Tibial artery (tissue), 4 donors: Measurements from ENCODE around the gene ITGA2.
A peak's percentile ranks its signal among the peaks of the same experiment; 100 is the strongest.

Experiments
- DNase-seq, 2 donors: peaks; one replicate each; pipeline ENCODE4 v3.0.0-alpha.2; 2019
- H3K27ac ChIP-seq, 2 donors: fragments of 200-600 bp; sonication (generic) in 1 of 2; 1 replicate in 1 of 2; 2 replicates in 1 of 2; pipeline ENCODE4 v1.5.1; 2018 to 2019; ENCODE audit warnings: mild to moderate bottlenecking in 1 of 2
- H3K27me3 ChIP-seq, 2 donors: fragments of 200-600 bp; sonication (generic) in 1 of 2; one replicate each; pipeline versions ENCODE4 v1.5.1 to v1.6.0; 2016 to 2019
- H3K36me3 ChIP-seq, 3 donors: fragments of 200-600 bp; sonication (generic) in 2 of 3; one replicate each; pipeline ENCODE4 v1.5.1; 2016 to 2019; ENCODE audit warnings: mild to moderate bottlenecking in 2 of 3
- H3K4me1 ChIP-seq, 4 donors: fragments of 200-600 bp; sonication (generic) in 2 of 4; 1 replicate in 3 of 4; 2 replicates in 1 of 4; pipeline ENCODE4 v1.5.1; 2016 to 2019
- H3K4me3 ChIP-seq, 2 donors: fragments of 200-600 bp; sonication (generic) in 1 of 2; 1 replicate in 1 of 2; 2 replicates in 1 of 2; pipeline ENCODE4 v1.5.1; 2018 to 2019; ENCODE audit warnings: mild to moderate bottlenecking in 2 of 2
- H3K9me3 ChIP-seq, 3 donors: fragments of 200-600 bp; sonication (generic) in 1 of 3; one replicate each; pipeline ENCODE4 v1.5.1; 2016 to 2019
- CTCF ChIP-seq, 2 experiments: fragments of 200-600 bp in 1 of 2; fragments of 450-650 bp in 1 of 2; IDR thresholded peaks; one replicate each; pipeline ENCODE4 v1.5.1; 2017 to 2019; ENCODE audit warnings: antibody characterized with exemption in 2 of 2, mild to moderate bottlenecking in 1 of 2, moderate library complexity in 1 of 2
- intact Hi-C: fragments of 100-400 bp; cut with DNase I; formaldehyde crosslinking; loops from one replicate; pipeline ENCODE4 v1.15.0; 2023; ENCODE audit warnings: low total_unique reads

Gene ITGA2

GRCh38 chr5:53019320-53019719 is 30.2 kb downstream of the ITGA2 start:
- intact Hi-C loops, result no loop called here
- Histone ChIP-seq H3K27me3 (no peaks in the 10 kb centered on the region), H3K4me3 (no peak overlapping the region), H3K27ac (no peak overlapping the region), H3K36me3 (no peaks in the 10 kb centered on the region), H3K4me1 (peaks cover 0 to 4% (median 0%) of the 10 kb centered on the region in 4 donors), H3K9me3 (no peaks in the 10 kb centered on the region)
- TF ChIP-seq CTCF (IDR thresholded peaks at IDR 0.05), result no peak
- DNase-seq, result no peak

GRCh38 chr5:53022930-53023511 is 33.9 kb downstream of the ITGA2 start:
- no peak overlapping the region for H3K4me3 ChIP-seq
- TF ChIP-seq CTCF (IDR thresholded peaks at IDR 0.05), result no peak
- no peak for DNase-seq
- H3K9me3 ChIP-seq, result no peaks in the 10 kb centered on the region
- H3K36me3 ChIP-seq, result no peaks in the 10 kb centered on the region
- H3K4me1 ChIP-seq, result peaks cover 0 to 11% (median 6%) of the 10 kb centered on the region in 4 donors
- intact Hi-C loops, result no loop called here
- H3K27me3 ChIP-seq, result no peaks in the 10 kb centered on the region
- H3K27ac ChIP-seq, result no peak overlapping the region

- no peaks in the 10 kb centered on the region for H3K36me3 ChIP-seq
- H3K4me3 ChIP-seq, result no peak overlapping the region
- H3K4me1 ChIP-seq, result peaks cover 0 to 11% (median 8%) of the 10 kb centered on the region in 4 donors
- no peak for TF ChIP-seq CTCF (IDR thresholded peaks at IDR 0.05)
- no peaks in the 10 kb centered on the region for H3K9me3 ChIP-seq
- no peak for DNase-seq
- H3K27ac ChIP-seq, result peak overlapping the region in 1 of 2 donors; percentile 10
- no peaks in the 10 kb centered on the region for H3K27me3 ChIP-seq
- intact Hi-C loops, result no loop called here
Measured at GRCh38 chr5:53023969-53024368, 34.8 kb downstream of the ITGA2 start.

GRCh38 chr5:53024535-53024934 is 35.4 kb downstream of the ITGA2 start:
- Histone ChIP-seq H3K36me3 (no peaks in the 10 kb centered on the region), H3K4me1 (peaks cover 0 to 11% (median 8%) of the 10 kb centered on the region in 4 donors), H3K9me3 (no peaks in the 10 kb centered on the region), H3K27ac (peak overlapping the region in 1 of 2 donors; percentile 10), H3K27me3 (no peaks in the 10 kb centered on the region), H3K4me3 (no peak overlapping the region)
- DNase-seq, result no peak
- intact Hi-C loops, result no loop called here
- no peak for TF ChIP-seq CTCF (IDR thresholded peaks at IDR 0.05)

- H3K27ac ChIP-seq, result no peak overlapping the region
- no peak for TF ChIP-seq CTCF (IDR thresholded peaks at IDR 0.05)
- intact Hi-C loops, result no loop called here
Measured at GRCh38 chr5:53025487-53025886, 36.3 kb downstream of the ITGA2 start.

GRCh38 chr5:53027913-53028312 is 38.8 kb downstream of the ITGA2 start:
- TF ChIP-seq CTCF (IDR thresholded peaks at IDR 0.05), result no peak
- no peak overlapping the region for H3K4me3 ChIP-seq
- H3K27me3 ChIP-seq, result no peaks in the 10 kb centered on the region
- intact Hi-C loops, result no loop called here
- DNase-seq, result peak; percentile 43 to 73
- peaks cover 0 to 33% (median 18%) of the 10 kb centered on the region in 4 donors for H3K4me1 ChIP-seq
- H3K27ac ChIP-seq, result no peak overlapping the region
- H3K9me3 ChIP-seq, result no peaks in the 10 kb centered on the region
- no peaks in the 10 kb centered on the region for H3K36me3 ChIP-seq

More at GRCh38 chr5:53025487-53025886, 36.3 kb downstream of the ITGA2 start:
- Histone ChIP-seq H3K4me3 (no peak overlapping the region), H3K9me3 (no peaks in the 10 kb centered on the region), H3K36me3 (no peaks in the 10 kb centered on the region), H3K4me1 (peaks cover 0 to 11% (median 9%) of the 10 kb centered on the region in 4 donors), H3K27me3 (no peaks in the 10 kb centered on the region)
- no peak for DNase-seq
